Mammary epithelial cell (primary cell): ENCODE measurements around the gene TOP3A.

Source experiments
- CTCF ChIP-seq, 2 donors: IDR thresholded peaks in 1 of 2; conservative IDR thresholded peaks in 1 of 2; 2 replicates each; pipeline ENCODE4 v1.5.1; 2011 to 2012; ENCODE audit warnings: inconsistent platforms in 2 of 2, low read length in 2 of 2, mild to moderate bottlenecking in 2 of 2, control low read depth in 1 of 2, low read depth in 1 of 2; ENCODE audit not compliant: insufficient read depth in 1 of 2; ENCODE audit errors: extremely low read depth in 1 of 2
- EZH2 ChIP-seq: IDR thresholded peaks from 2 replicates; pipeline ENCODE4 v1.6.1; 2012; ENCODE audit warnings: low read length, inconsistent platforms, borderline replicate concordance

GRCh38 chr17:18322522-18322921 is 7.7 kb upstream of the TOP3A start:
- no peak for TF ChIP-seq EZH2
- TF ChIP-seq CTCF (conservative IDR thresholded peaks at IDR 0.05 in 1 of 2, IDR thresholded peaks at IDR 0.05 in 1 of 2; ENCODE audit: extremely low read depth in 1 of 2, insufficient read depth in 1 of 2, low read depth in 1 of 2, low read length in 2 of 2), result no peak
